Endodermal cell (in vitro differentiated cells): ENCODE data around the gene AFMID. TPM values are rescaled to one million over a fixed set of nuclear protein-coding genes. Genes with fewer than 3 reads are reported as not detected.
"Not testable (repeated sequence)": the region's sequence is repeated elsewhere in the genome, so short reads cannot be mapped to it uniquely, and the experiment has no call there.

ENCODE experiments used
- DNase-seq: peaks from one replicate; pipeline ENCODE4 v3.0.0-alpha.2; 2017
- H3K27ac ChIP-seq: 2 replicates; pipeline ENCODE4 v1.5.1; 2013; ENCODE audit warnings: mild to moderate bottlenecking, low read depth, low read length, moderate library complexity
- H3K27me3 ChIP-seq: 2 replicates; pipeline ENCODE4 v1.6.1; 2013; ENCODE audit warnings: mild to moderate bottlenecking, low read length, moderate library complexity; ENCODE audit not compliant: insufficient read depth, control insufficient read depth, poor library complexity, severe bottlenecking
- H3K36me3 ChIP-seq: 2 replicates; pipeline ENCODE4 v1.7.0; 2013; ENCODE audit warnings: mild to moderate bottlenecking, low read length, moderate library complexity; ENCODE audit not compliant: control insufficient read depth, insufficient read depth
- H3K4me1 ChIP-seq: one replicate; pipeline ENCODE4 v1.7.0; 2013; ENCODE audit warnings: low read length; ENCODE audit not compliant: control insufficient read depth, insufficient read depth
- H3K4me3 ChIP-seq: 2 replicates; pipeline ENCODE4 v1.5.1; 2013; ENCODE audit warnings: mild to moderate bottlenecking, low read length, moderate library complexity
- H3K9ac ChIP-seq: 2 replicates; pipeline ENCODE4 v1.6.1; 2013; ENCODE audit warnings: mild to moderate bottlenecking, low read length, moderate library complexity; ENCODE audit not compliant: poor library complexity, severe bottlenecking; ENCODE audit errors: extremely low read depth
- H3K9me3 ChIP-seq: 2 replicates; pipeline ENCODE4 v1.6.1; 2013; ENCODE audit warnings: mild to moderate bottlenecking, low read length, moderate library complexity; ENCODE audit not compliant: control insufficient read depth
- H3K27ac Mint-ChIP-seq: 2 replicates; pipeline ENCODE4 v1.8.0; 2020; ENCODE audit warnings: mixed read lengths
- H3K27me3 Mint-ChIP-seq: 2 replicates; pipeline ENCODE4 v1.8.0; 2021; ENCODE audit warnings: mild to moderate bottlenecking, mixed read lengths; ENCODE audit not compliant: insufficient read depth
- H3K36me3 Mint-ChIP-seq: 2 replicates; pipeline ENCODE4 v1.8.0; 2020; ENCODE audit warnings: low read depth, mixed read lengths
- H3K4me1 Mint-ChIP-seq: 2 replicates; pipeline ENCODE4 v1.8.0; 2020; ENCODE audit warnings: mixed read lengths
- H3K4me3 Mint-ChIP-seq: 2 replicates; pipeline ENCODE4 v1.8.0; 2020; ENCODE audit warnings: mild to moderate bottlenecking, moderate library complexity, mixed read lengths
- H3K9me3 Mint-ChIP-seq: 2 replicates; pipeline ENCODE4 v1.8.0; 2020; ENCODE audit warnings: mild to moderate bottlenecking, mixed read lengths
- CTCF ChIP-seq: fragments of 200-600 bp; sonication (generic); conservative IDR thresholded peaks from 2 replicates; pipeline ENCODE4 v1.5.0; 2021; ENCODE audit warnings: antibody characterized with exemption, mild to moderate bottlenecking
- WGBS, 2 experiments: methylation state at CpG; one replicate each; pipeline versions ENCODE4 v1.1.5 to v1.1.7; 2013; ENCODE audit warnings: missing lambda C conversion rate in 2 of 2, mixed read lengths in 1 of 2; ENCODE audit not compliant: insufficient coverage in 1 of 2, insufficient read length in 1 of 2; 5-methylcytosine and 5-hydroxymethylcytosine counted together
- total RNA-seq, 2 donors: library from RNA; stranded (reverse); fragmentation: NEBNext Ultra II Directional in 1 of 2; extraction: Animal tissue kit (Norgen Biotek cat#: 25700) in 1 of 2; gene quantifications; 2 replicates in 1 of 2; 3 replicates in 1 of 2; pipeline ENCODE4 v1.2.1, GENCODE V29; 2021

The AFMID gene
- total RNA-seq, 2 donors from 2014 or later, result 46.5 to 52.4 TPM

DNA sequence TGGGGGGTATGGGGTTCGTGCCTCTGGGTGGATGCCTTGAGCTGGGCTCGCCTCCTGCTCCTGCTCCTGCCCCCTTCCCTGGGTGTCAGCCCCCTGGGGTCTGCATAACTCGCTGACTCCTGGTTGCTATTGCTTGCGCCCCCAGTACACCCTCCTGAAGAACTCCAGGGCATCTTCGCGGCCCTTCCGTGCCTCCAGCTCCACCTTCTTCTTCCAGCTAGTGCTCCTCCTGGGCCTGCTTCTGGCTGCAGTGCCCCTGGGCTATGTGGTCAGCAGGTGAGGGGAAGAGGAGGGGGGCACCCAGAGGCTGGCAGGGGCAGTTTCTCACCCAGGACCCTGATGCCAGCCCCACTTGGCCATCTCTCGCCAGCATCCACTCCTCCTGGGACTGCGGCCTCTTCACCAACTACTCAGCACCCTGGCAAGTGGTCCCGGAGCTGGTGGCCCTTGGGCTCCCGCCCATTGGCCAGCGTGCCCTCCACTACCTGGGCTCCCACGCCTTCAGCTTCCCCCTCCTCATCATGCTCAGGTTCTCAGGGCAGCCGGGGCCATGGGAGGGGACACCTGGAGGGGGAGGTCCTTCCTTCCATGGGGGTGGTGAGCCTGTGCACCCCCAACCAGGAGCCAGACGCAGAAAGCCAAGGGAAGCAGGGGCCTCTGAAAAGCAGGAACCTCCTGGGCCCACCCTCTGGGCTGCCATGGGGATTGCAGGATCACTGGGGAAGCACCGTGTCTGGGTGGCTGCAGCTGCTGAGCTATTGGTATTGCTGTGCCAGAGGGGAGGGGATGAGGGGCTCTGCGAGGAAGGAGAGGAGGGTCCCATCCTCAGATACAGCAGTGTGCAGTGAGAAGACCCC, 48.7 kb upstream of the AFMID start:
- peak; percentile 76 for DNase-seq
- no peak overlapping the region for H3K27ac ChIP-seq
- H3K27me3 Mint-ChIP-seq, result peaks cover 17% of the 10 kb centered on the region
- H3K36me3 Mint-ChIP-seq, result no peaks in the 10 kb centered on the region
- H3K4me3 Mint-ChIP-seq, result no peak overlapping the region
- no peak for TF ChIP-seq CTCF
- no peaks in the 10 kb centered on the region for H3K4me1 ChIP-seq
- 85 to 92% methylated on average over 2 to 17 of the region's 17 CpGs for WGBS, 2 experiments
- no peaks in the 10 kb centered on the region for H3K9me3 ChIP-seq
- no peak overlapping the region for H3K9ac ChIP-seq
- no peak overlapping the region for H3K27ac Mint-ChIP-seq
- H3K9me3 Mint-ChIP-seq, result no peaks in the 10 kb centered on the region
- no peak overlapping the region for H3K4me3 ChIP-seq
- H3K4me1 Mint-ChIP-seq, result peaks cover 3% of the 10 kb centered on the region
- H3K27me3 ChIP-seq, result no peaks in the 10 kb centered on the region
- no peaks in the 10 kb centered on the region for H3K36me3 ChIP-seq

DNA sequence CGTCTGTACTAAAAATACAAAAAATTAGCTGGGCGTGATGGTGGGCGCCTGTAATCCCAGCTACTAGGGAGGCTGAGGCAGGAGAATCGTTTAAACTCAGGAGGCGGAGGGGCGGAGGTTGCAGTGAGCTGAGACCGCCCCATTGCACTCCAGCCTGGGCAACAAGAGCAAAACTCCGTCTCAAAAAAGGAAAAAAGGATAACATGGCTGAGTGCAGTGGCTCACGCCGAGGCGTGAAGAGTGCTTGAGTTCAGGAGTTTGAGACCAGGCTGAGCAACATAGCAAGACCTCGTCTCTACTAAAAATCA, 47.3 kb upstream of the AFMID start:
- H3K9me3 ChIP-seq, H3K27ac Mint-ChIP-seq, H3K4me1 Mint-ChIP-seq, DNase-seq, H3K27ac ChIP-seq, H3K27me3 ChIP-seq, H3K4me3 Mint-ChIP-seq, H3K4me3 ChIP-seq, H3K36me3 ChIP-seq, H3K9me3 Mint-ChIP-seq, H3K4me1 ChIP-seq, H3K36me3 Mint-ChIP-seq, H3K9ac ChIP-seq: not testable (repeated sequence)
- 94 to 98% methylated on average over 12 of the region's 12 CpGs for WGBS, 2 experiments
- H3K27me3 Mint-ChIP-seq, result peaks cover 12% of the 10 kb centered on the region

- Histone ChIP-seq H3K27me3 (no peaks in the 10 kb centered on the region), H3K36me3 (no peaks in the 10 kb centered on the region), H3K4me1 (no peaks in the 10 kb centered on the region), H3K27ac (no peak overlapping the region), H3K9ac (no peak overlapping the region), H3K9me3 (no peaks in the 10 kb centered on the region), H3K4me3 (no peak overlapping the region)
- Mint-ChIP-seq H3K9me3 (no peaks in the 10 kb centered on the region), H3K4me3 (peak overlapping the region; percentile 31), H3K27me3 (peaks cover 12% of the 10 kb centered on the region), H3K27ac (no peak overlapping the region), H3K36me3 (no peaks in the 10 kb centered on the region), H3K4me1 (no peaks in the 10 kb centered on the region)
- no peak for TF ChIP-seq CTCF
- DNase-seq, result peak; percentile 100
- 42 to 57% methylated on average over 37 to 58 of the region's 58 CpGs for WGBS, 2 experiments
Measured at GRCh38 chr17:78140169-78141051, 46.8 kb upstream of the AFMID start.
